Suprapubic skin (tissue), 4 donors: ENCODE results near the gene SFT2D1. TPM values are rescaled to one million over a fixed set of nuclear protein-coding genes. Genes with fewer than 3 reads are reported as not detected.

Source experiments
- DNase-seq, 2 donors: peaks; one replicate each; pipeline ENCODE4 v3.0.0-alpha.2; 2019; ENCODE audit warnings: low spot score in 2 of 2
- H3K27ac ChIP-seq: fragments of 200-600 bp; sonication (generic); one replicate; pipeline ENCODE4 v1.5.1; 2019
- H3K27me3 ChIP-seq: fragments of 200-600 bp; sonication (generic); one replicate; pipeline ENCODE4 v1.5.1; 2019
- H3K36me3 ChIP-seq: fragments of 200-600 bp; sonication (generic); one replicate; pipeline ENCODE4 v1.5.1; 2019
- H3K4me1 ChIP-seq: fragments of 200-600 bp; sonication (generic); one replicate; pipeline ENCODE4 v1.5.1; 2019
- H3K4me3 ChIP-seq: fragments of 200-600 bp; sonication (generic); one replicate; pipeline ENCODE4 v1.5.1; 2019; ENCODE audit warnings: mild to moderate bottlenecking
- H3K9me3 ChIP-seq: fragments of 200-600 bp; sonication (generic); one replicate; pipeline ENCODE4 v1.5.1; 2019
- CTCF ChIP-seq, 2 donors: fragments of 200-600 bp in 1 of 2; fragments of 450-650 bp in 1 of 2; sonication (generic) in 1 of 2; IDR thresholded peaks; one replicate each; pipeline ENCODE4 v1.5.1; 2016 to 2019; ENCODE audit warnings: antibody characterized with exemption in 2 of 2, mild to moderate bottlenecking in 1 of 2, moderate library complexity in 1 of 2
- EP300 ChIP-seq: sonication (generic); formaldehyde crosslinking; IDR thresholded peaks from one replicate; pipeline ENCODE4 v1.6.1; 2017; ENCODE audit warnings: antibody characterized with exemption
- POLR2A ChIP-seq, 2 donors: fragments of 450-650 bp; IDR thresholded peaks; one replicate each; pipeline ENCODE4 v1.6.1; 2017; ENCODE audit warnings: antibody characterized with exemption in 2 of 2, mild to moderate bottlenecking in 2 of 2, moderate library complexity in 2 of 2
- POLR2AphosphoS5 ChIP-seq, 3 donors: sonication (generic); formaldehyde crosslinking; IDR thresholded peaks; one replicate each; pipeline ENCODE4 v1.6.1; 2017; ENCODE audit warnings: antibody characterized with exemption in 3 of 3
- WGBS: methylation state at CpG from one replicate; pipeline ENCODE4 v1.1.5; 2018; 5-methylcytosine and 5-hydroxymethylcytosine counted together
- total RNA-seq, 4 donors: library from RNA; depleted of rRNA; stranded (reverse); fragments of >200 nt; gene quantifications; one replicate each; pipeline ENCODE4 v1.1.0, GENCODE V29; 2016

Gene SFT2D1
- total RNA-seq, 4 donors from 2014 or later = 26.0 to 55.0 (median 33.2) TPM

DNA sequence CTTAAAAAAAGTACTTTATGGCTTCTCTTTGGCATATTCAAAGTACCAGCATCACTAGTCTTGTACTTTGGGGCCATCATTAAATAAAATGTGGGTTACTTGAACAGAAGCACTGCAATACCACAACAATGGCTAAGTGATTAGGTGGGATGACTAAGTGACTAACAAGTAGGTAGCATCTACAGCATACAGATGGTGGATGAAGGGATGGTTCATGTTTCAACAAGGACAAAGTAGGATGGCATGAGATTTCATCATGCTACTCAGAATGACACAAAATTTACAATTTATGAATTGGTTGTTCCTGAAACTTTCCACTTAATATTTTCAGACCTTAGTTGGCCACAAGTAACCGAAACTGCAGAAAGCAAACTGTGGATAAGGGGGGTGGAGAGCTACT is 32.7 kb upstream of the SFT2D1 start:
- Histone ChIP-seq H3K27ac (no peak overlapping the region), H3K36me3 (peaks cover under 1% of the 10 kb centered on the region), H3K4me1 (no peaks in the 10 kb centered on the region), H3K9me3 (no peaks in the 10 kb centered on the region), H3K4me3 (no peak overlapping the region), H3K27me3 (no peaks in the 10 kb centered on the region)
- no peak for DNase-seq
- WGBS = 93% methylated on average over 1 of the region's 1 CpG
- TF ChIP-seq POLR2A (IDR thresholded peaks at IDR 0.05) (no peak), EP300 (no peak), POLR2AphosphoS5 (IDR thresholded peaks at IDR 0.05) (no peak), CTCF (IDR thresholded peaks at IDR 0.05) (no peak)

GRCh38 chr6:166370489-166370888 is 28.1 kb upstream of the SFT2D1 start:
- H3K4me1 ChIP-seq = no peaks in the 10 kb centered on the region
- no peak overlapping the region for H3K27ac ChIP-seq
- 96% methylated on average over 3 of the region's 3 CpGs for WGBS
- H3K36me3 ChIP-seq = peaks cover 17% of the 10 kb centered on the region
- H3K4me3 ChIP-seq = no peak overlapping the region
- no peaks in the 10 kb centered on the region for H3K9me3 ChIP-seq
- H3K27me3 ChIP-seq = no peaks in the 10 kb centered on the region
- TF ChIP-seq POLR2AphosphoS5 (IDR thresholded peaks at IDR 0.05) (no peak), EP300 (no peak), POLR2A (IDR thresholded peaks at IDR 0.05) (no peak), CTCF (IDR thresholded peaks at IDR 0.05) (no peak)
- DNase-seq = no peak

- H3K36me3 ChIP-seq = peaks cover 24% of the 10 kb centered on the region
- WGBS = 77% methylated on average over 3 of the region's 3 CpGs
- TF ChIP-seq EP300 = no peak
- TF ChIP-seq POLR2A (IDR thresholded peaks at IDR 0.05) = no peak
- TF ChIP-seq CTCF (IDR thresholded peaks at IDR 0.05) = no peak
- TF ChIP-seq POLR2AphosphoS5 (IDR thresholded peaks at IDR 0.05) = no peak
- H3K4me3 ChIP-seq = no peak overlapping the region
- H3K9me3 ChIP-seq = no peaks in the 10 kb centered on the region
- H3K27ac ChIP-seq = no peak overlapping the region
- DNase-seq = no peak
- no peaks in the 10 kb centered on the region for H3K27me3 ChIP-seq
- H3K4me1 ChIP-seq = no peaks in the 10 kb centered on the region
Measured at GRCh38 chr6:166369782-166370181, 27.4 kb upstream of the SFT2D1 start.

GRCh38 chr6:166366921-166367320 is 24.6 kb upstream of the SFT2D1 start:
- Histone ChIP-seq H3K36me3 (peaks cover 49% of the 10 kb centered on the region), H3K27ac (no peak overlapping the region), H3K4me3 (no peak overlapping the region), H3K9me3 (no peaks in the 10 kb centered on the region), H3K4me1 (no peaks in the 10 kb centered on the region), H3K27me3 (no peaks in the 10 kb centered on the region)
- no peak for DNase-seq
- TF ChIP-seq CTCF (IDR thresholded peaks at IDR 0.05) (no peak), EP300 (no peak), POLR2A (IDR thresholded peaks at IDR 0.05) (no peak), POLR2AphosphoS5 (IDR thresholded peaks at IDR 0.05) (no peak)
- 79% methylated on average over 3 of the region's 3 CpGs for WGBS

DNA sequence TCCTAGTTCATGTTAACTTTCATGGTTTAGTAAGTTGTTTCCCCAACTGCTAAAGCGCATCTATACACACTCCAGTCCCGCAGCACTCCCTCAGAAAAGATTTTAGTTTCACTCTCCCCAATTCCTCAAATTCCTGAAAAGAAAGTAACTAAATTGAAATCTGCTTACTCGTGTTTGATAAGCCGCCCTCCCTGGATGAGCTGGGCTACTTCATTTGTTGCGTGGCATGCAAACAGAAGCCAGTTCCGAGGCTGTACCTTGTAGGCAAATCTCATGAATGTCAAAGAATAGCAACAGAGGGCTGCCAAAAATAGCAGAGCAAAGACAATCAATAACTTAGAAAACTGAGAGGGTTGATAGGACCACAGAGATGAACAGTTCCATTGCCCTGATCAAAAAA is 23.5 kb upstream of the SFT2D1 start:
- 90% methylated on average over 6 of the region's 6 CpGs for WGBS
- no peaks in the 10 kb centered on the region for H3K9me3 ChIP-seq
- H3K27ac ChIP-seq = no peak overlapping the region
- TF ChIP-seq POLR2AphosphoS5 (IDR thresholded peaks at IDR 0.05) = no peak
- TF ChIP-seq EP300 = no peak
- no peak for TF ChIP-seq CTCF (IDR thresholded peaks at IDR 0.05)
- TF ChIP-seq POLR2A (IDR thresholded peaks at IDR 0.05) = no peak
- H3K4me3 ChIP-seq = no peak overlapping the region
- DNase-seq = no peak
- H3K27me3 ChIP-seq = no peaks in the 10 kb centered on the region
- peaks cover 8% of the 10 kb centered on the region for H3K4me1 ChIP-seq
- H3K36me3 ChIP-seq = peaks cover 49% of the 10 kb centered on the region
